ENCODE results near the gene TEX26.

The TEX26 gene

GRCh38 chr13:30957258-30957943, 24.9 kb downstream of the TEX26 start:
- no peak overlapping the region for H3K4me3 ChIP-seq (ENCODE audit: low read length)
- no peak for DNase-seq (ENCODE audit: low read depth)
- TF ChIP-seq, protein P1, sequence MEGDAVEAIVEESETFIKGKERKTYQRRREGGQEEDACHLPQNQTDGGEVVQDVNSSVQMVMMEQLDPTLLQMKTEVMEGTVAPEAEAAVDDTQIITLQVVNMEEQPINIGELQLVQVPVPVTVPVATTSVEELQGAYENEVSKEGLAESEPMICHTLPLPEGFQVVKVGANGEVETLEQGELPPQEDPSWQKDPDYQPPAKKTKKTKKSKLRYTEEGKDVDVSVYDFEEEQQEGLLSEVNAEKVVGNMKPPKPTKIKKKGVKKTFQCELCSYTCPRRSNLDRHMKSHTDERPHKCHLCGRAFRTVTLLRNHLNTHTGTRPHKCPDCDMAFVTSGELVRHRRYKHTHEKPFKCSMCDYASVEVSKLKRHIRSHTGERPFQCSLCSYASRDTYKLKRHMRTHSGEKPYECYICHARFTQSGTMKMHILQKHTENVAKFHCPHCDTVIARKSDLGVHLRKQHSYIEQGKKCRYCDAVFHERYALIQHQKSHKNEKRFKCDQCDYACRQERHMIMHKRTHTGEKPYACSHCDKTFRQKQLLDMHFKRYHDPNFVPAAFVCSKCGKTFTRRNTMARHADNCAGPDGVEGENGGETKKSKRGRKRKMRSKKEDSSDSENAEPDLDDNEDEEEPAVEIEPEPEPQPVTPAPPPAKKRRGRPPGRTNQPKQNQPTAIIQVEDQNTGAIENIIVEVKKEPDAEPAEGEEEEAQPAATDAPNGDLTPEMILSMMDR (IDR thresholded peaks at IDR 0.05; ENCODE audit: insufficient read depth, low read depth, low read length, missing control alignments) = no peak

GRCh38 chr13:30959678-30960077, 27.2 kb downstream of the TEX26 start:
- DNase-seq (ENCODE audit: low read depth) = no peak
- no peak overlapping the region for H3K4me3 ChIP-seq (ENCODE audit: low read length)
- TF ChIP-seq, protein P1 (IDR thresholded peaks at IDR 0.05; ENCODE audit: insufficient read depth, low read depth, low read length, missing control alignments) = no peak

DNA sequence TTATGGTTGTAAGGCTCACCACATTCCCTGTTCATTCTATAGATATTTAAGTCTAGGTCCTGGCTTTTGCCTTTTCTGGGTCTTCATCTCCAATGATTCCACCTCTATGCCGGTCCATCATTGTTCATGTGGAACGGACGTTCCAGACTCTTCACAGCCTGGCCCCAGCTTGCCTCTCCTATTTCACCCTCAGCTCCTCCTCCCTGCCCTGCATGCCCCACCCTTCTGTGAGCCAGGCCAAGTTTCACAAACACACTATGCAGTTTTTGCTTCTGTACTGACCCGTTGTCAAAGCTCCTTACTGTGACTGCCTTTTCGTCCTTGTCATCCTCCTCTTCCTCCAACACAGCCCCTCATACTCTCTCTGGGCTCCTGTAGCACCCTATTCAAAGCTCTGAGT, 31.3 kb downstream of the TEX26 start:
- no peak overlapping the region for H3K4me3 ChIP-seq (ENCODE audit: low read length)
- TF ChIP-seq, protein P1 (IDR thresholded peaks at IDR 0.05; ENCODE audit: insufficient read depth, low read depth, low read length, missing control alignments) = no peak
- DNase-seq (ENCODE audit: low read depth) = peak; percentile 59

DNA sequence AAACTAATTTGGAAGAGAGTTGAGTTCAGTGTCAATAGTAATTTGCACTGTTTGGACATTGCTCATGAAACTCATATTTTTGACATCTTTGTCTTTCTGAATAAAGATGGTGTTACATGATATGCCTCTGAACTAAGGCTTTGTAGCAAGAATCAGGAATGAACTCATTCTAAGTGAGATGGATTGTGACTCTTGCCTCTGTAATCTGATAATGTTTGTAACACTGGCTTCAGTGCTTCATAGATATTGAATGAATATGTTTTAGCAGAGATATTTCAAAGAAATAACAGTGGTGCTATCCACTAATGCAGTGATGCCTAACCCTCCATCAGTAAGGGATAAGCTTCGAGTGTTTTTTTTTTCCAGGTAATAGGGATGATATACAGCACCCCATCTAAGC, 32.9 kb downstream of the TEX26 start:
- TF ChIP-seq, protein P1 (IDR thresholded peaks at IDR 0.05; ENCODE audit: insufficient read depth, low read depth, low read length, missing control alignments) = no peak
- DNase-seq (ENCODE audit: low read depth) = no peak

GRCh38 chr13:30966101-30966500, 33.6 kb downstream of the TEX26 start:
- no peak overlapping the region for H3K4me3 ChIP-seq (ENCODE audit: low read length)
- DNase-seq (ENCODE audit: low read depth) = no peak
- TF ChIP-seq, protein P1 (IDR thresholded peaks at IDR 0.05; ENCODE audit: insufficient read depth, low read depth, low read length, missing control alignments) = no peak

More for the DNA sequence above, 32.9 kb downstream of the TEX26 start:
- H3K4me3 ChIP-seq (ENCODE audit: low read length) = no peak overlapping the region

GRCh38 chr13:30968846-30969245, 36.4 kb downstream of the TEX26 start:
- peak; percentile 32 for DNase-seq (ENCODE audit: low read depth)
- TF ChIP-seq, protein P1 (IDR thresholded peaks at IDR 0.05; ENCODE audit: insufficient read depth, low read depth, low read length, missing control alignments) = no peak
- no peak overlapping the region for H3K4me3 ChIP-seq (ENCODE audit: low read length)

DNA sequence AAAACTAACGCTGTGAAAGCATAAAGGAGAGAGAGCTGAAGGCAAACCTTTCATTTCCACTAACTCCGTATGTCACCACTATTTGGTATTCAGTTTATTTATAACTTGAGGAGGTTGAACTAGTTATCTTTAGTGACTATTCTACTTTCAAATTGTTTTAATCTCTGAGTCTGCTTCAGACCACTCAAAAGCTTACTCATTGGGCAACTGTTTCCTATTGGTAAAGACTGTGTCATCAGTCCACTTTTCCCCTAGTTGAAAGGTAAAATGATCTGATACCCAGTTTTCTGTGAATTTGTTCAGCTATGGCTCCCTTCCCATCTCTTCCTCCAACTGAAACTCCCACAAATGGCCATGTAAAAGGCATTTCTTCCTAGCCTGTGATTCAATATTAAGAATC, 39.1 kb downstream of the TEX26 start:
- H3K4me3 ChIP-seq (ENCODE audit: low read length) = no peak overlapping the region
- TF ChIP-seq, protein P1 (IDR thresholded peaks at IDR 0.05; ENCODE audit: insufficient read depth, low read depth, low read length, missing control alignments) = no peak
- peak; percentile 16 for DNase-seq (ENCODE audit: low read depth)

All from epithelial cell of esophagus (primary cell).